ENCODE results near the gene ADAMTS7. TPM values are rescaled to one million over a fixed set of nuclear protein-coding genes. Genes with fewer than 3 reads are reported as not detected.
"Not testable (repeated sequence)": the region's sequence is repeated elsewhere in the genome, so short reads cannot be mapped to it uniquely, and the experiment has no call there.

The ADAMTS7 gene
- total and polyA plus RNA-seq, 12 donors = 3.5 to 47.0 (median 17.9) TPM

DNA sequence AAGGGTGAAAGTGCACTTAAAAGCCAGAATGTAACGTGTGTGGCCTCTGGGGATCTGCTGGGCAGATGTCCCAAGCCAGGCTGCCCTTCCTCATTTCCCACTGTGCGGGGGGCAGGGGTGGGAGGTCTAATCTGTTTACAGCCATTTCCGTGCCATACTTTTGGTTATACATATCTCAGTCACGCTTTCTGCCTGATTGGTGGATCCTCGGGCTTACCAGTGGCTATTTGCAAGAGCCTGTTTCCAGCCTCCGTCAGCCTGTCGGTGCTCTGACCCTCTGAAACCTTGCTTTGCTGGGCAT lies 58.0 kb downstream of the ADAMTS7 start:
- 72 to 74% methylated on average over 7 of the region's 7 CpGs for WGBS, 2 donors
- not testable (repeated sequence) for H3K9me3 ChIP-seq, H3K36me3 ChIP-seq, H3K27ac ChIP-seq, H3K4me3 ChIP-seq, ATAC-seq, H3K27me3 ChIP-seq, DNase-seq
- intact Hi-C loops (cut with DNase I) = loop anchor here in 4 of 10 donors (5.0 to 10.0 kb wide), 3 partner anchors 59 to 136 kb away; partner anchors contain the start of genes ADAMTS7 (in 2 of the 4) and MORF4L1 (in 1 of the 4)
- peaks cover 11 to 71% (median 30%) of the 10 kb centered on the region in 9 donors for H3K4me1 ChIP-seq

DNA sequence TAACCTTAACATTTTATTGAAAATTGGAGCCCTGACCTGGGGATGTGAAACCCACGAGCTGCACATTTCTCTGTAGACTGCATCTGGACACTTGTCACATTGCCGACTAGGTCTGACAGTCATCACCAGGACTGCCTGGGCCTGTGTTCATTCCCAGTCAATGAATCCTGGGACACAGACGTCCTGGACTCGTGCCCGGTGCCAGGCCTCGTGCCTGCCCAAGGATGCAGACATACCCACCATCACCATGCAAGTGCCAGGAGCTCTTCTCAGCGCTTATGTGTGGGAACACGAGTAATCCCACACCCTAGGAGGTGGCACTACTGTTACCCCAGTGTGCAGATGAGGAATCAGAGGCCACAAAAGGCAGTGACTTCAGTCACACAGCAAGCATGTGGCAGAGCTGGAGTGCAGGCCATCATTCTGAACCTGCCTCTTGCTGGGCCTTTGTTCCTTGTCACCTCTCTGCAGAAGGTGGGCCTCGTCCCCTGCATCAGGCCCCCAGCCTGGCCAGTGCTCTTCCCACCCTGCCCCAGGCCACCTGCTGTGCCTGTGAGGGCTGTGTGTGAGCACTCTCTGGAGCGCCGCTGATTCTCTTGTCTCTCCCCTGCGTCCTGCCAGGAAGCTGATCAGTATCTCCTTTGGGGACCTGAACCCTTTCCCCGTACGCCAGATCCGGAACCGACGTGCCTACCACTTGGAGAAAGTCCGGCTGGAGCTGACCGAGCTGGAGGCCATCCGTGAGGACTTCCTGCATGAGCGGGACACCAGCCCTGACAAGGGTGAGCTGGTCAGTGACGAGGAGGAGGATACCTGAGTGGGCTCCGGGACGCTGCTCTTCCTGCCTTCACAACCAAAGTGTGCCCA lies 58.5 kb downstream of the ADAMTS7 start:
- DNase-seq = peak; percentile 48 to 69
- 66 to 69% methylated on average over 24 of the region's 24 CpGs for WGBS, 2 donors
- H3K36me3 ChIP-seq = no peaks in the 10 kb centered on the region
- H3K4me3 ChIP-seq = no peak overlapping the region
- intact Hi-C loops (cut with DNase I) = loop anchor here in 4 of 10 donors (5.0 to 10.0 kb wide), 3 partner anchors 60 to 135 kb away; partner anchors contain the start of genes ADAMTS7 (in 2 of the 4) and MORF4L1 (in 1 of the 4)
- ATAC-seq = peak in 6 of 8 donors; percentile 9 to 39 (median 24)
- no peaks in the 10 kb centered on the region for H3K9me3 ChIP-seq
- H3K27ac ChIP-seq = no peak overlapping the region
- TF ChIP-seq, protein P1, sequence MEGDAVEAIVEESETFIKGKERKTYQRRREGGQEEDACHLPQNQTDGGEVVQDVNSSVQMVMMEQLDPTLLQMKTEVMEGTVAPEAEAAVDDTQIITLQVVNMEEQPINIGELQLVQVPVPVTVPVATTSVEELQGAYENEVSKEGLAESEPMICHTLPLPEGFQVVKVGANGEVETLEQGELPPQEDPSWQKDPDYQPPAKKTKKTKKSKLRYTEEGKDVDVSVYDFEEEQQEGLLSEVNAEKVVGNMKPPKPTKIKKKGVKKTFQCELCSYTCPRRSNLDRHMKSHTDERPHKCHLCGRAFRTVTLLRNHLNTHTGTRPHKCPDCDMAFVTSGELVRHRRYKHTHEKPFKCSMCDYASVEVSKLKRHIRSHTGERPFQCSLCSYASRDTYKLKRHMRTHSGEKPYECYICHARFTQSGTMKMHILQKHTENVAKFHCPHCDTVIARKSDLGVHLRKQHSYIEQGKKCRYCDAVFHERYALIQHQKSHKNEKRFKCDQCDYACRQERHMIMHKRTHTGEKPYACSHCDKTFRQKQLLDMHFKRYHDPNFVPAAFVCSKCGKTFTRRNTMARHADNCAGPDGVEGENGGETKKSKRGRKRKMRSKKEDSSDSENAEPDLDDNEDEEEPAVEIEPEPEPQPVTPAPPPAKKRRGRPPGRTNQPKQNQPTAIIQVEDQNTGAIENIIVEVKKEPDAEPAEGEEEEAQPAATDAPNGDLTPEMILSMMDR (IDR thresholded peaks at IDR 0.05) = no peak
- H3K27me3 ChIP-seq = no peaks in the 10 kb centered on the region
- peaks cover 11 to 68% (median 30%) of the 10 kb centered on the region in 9 donors for H3K4me1 ChIP-seq

DNA sequence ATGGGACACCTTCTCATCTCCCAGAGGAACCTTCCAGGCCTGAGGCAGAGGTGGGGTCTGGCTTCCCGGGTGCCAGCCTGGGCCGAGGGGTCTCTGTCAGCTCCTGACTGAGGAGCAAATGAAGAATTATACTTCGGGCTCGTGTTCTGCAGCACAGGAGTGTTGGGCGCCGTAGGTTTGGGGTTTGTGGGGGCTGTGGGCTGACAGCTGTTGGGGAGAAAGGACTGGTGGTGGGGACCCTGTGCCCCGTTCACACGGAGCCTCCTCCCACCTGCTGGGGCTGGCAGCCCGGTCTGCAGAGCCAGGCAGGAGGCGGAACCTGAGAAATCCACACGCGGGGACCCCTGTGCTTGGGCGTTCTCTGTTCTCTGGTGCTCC lies 59.7 kb downstream of the ADAMTS7 start:
- ATAC-seq (no peak), DNase-seq (no peak)
- intact Hi-C loops (cut with DNase I) = loop anchor here in 4 of 10 donors (1.0 to 10.0 kb wide), 4 partner anchors 61 to 134 kb away; partner anchors contain the start of genes ADAMTS7 (in 2 of the 4) and MORF4L1 (in 1 of the 4)
- H3K27me3 ChIP-seq = no peaks in the 10 kb centered on the region
- no peak overlapping the region for H3K4me3 ChIP-seq
- 78 to 79% methylated on average over 13 of the region's 13 CpGs for WGBS, 2 donors
- no peaks in the 10 kb centered on the region for H3K36me3 ChIP-seq
- TF ChIP-seq, protein P1 (IDR thresholded peaks at IDR 0.05) = no peak
- no peaks in the 10 kb centered on the region for H3K9me3 ChIP-seq
- H3K27ac ChIP-seq = no peak overlapping the region
- peaks cover 2 to 57% (median 19%) of the 10 kb centered on the region in 9 donors for H3K4me1 ChIP-seq

DNA sequence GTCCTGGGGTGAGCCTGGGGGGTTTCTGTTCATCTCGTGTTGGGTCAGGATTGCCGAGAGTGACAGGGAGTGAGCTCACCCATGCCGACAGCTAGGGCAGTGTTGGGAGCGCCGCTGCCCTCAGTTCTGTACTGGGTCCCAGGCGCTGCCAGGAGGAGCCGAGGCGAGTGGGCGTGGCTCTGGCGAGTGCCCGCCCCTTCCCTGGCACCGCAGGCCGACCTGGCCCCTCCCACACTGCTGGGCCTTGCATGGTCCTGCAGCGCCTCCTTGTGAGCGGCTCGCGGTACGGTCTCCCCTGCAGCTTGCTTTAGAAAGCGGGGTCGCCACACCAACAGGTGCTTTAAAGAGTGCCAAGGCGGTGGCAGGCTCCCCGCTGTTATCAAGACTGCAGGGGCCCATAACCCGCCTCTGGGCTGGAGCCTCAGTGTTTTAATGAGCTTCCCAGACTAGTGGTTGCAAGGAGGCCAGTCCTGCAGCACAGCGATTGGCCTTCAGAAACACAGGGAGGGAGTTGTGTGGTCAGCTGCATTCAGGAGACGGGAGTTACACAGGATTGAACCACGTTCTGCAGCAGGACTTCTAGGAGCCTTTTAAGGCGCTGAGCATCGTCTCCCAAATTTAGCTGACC lies 60.2 kb downstream of the ADAMTS7 start:
- H3K27me3 ChIP-seq, H3K36me3 ChIP-seq, H3K9me3 ChIP-seq: not testable (repeated sequence)
- intact Hi-C loops (cut with DNase I) = loop anchor here in 4 of 10 donors (1.0 to 10.0 kb wide), 4 partner anchors 61 to 134 kb away; partner anchors contain the start of genes ADAMTS7 (in 2 of the 4) and MORF4L1 (in 1 of the 4)
- H3K27ac ChIP-seq = peak overlapping the region in 8 of 10 donors; percentile 38 to 73 (median 63)
- 9% methylated on average over 26 to 28 of the region's 28 CpGs for WGBS, 2 donors
- TF ChIP-seq, protein P1 (IDR thresholded peaks at IDR 0.05) = peak; percentile 54 to 92 (median 62)
- peaks cover 0 to 53% (median 15%) of the 10 kb centered on the region in 9 donors for H3K4me1 ChIP-seq
- ATAC-seq (peak; percentile 92 to 96 (median 92)), DNase-seq (peak; percentile 90 to 92)
- H3K4me3 ChIP-seq = peak overlapping the region in 6 of 10 donors; percentile 14 to 38 (median 26)
